Glomerular visceral epithelial cell (primary cell): ENCODE measurements around the gene AP2A2.
"Not testable (repeated sequence)": the region's sequence is repeated elsewhere in the genome, so short reads cannot be mapped to it uniquely, and the experiment has no call there.

ENCODE experiments used
- DNase-seq: peaks from one replicate; pipeline ENCODE4 v3.0.0-alpha.2; 2016; ENCODE audit errors: extremely low spot score

AP2A2 gene

DNA sequence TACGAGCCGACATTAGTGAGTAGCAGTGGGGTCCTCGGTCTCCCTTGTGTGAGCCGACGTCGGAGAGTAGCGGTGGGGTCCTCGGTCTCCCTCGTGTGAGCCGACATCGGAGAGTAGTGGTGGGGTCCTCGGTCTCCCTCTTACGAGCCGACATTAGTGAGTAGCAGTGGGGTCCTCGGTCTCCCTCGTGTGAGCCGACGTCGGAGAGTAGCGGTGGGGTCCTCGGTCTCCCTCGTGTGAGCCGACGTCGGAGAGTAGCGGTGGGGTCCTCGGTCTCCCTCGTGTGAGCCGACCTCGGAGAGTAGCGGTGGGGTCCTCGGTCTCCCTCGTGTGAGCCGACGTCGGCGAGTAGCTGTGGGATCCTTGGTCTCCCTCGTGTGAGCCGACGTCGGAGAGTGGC is 49.7 kb downstream of the AP2A2 start:
- DNase-seq = not testable (repeated sequence)

GRCh38 chr11:975827-976226 is 50.2 kb downstream of the AP2A2 start:
- DNase-seq = no peak

GRCh38 chr11:976431-977160 is 50.9 kb downstream of the AP2A2 start:
- no peak for DNase-seq

- DNase-seq = no peak
These were observed 52.4 kb downstream of the AP2A2 start for GRCh38 chr11:977830-978720.

DNA sequence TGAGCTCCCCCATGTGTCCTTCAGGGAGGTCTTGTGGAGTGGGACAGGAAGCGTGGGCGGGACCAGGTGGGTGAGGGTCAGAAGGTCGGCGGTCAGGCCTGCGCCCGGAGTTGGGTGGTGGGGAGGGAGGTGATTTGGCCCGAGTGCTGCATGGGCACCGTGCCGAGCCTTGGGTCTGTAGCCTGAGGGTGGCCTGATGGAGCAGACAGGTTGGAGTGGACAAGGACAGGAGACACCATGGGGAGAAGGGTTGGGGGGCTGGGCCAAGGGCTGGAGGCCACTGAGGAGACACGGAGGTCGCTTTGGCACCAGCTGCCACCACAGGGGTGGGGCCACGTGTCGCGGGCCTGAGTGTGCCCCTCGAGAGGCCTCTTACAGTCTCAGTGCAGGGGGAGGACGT is 53.1 kb downstream of the AP2A2 start:
- DNase-seq = no peak

GRCh38 chr11:980438-981357 is 55.0 kb downstream of the AP2A2 start:
- no peak for DNase-seq

DNA sequence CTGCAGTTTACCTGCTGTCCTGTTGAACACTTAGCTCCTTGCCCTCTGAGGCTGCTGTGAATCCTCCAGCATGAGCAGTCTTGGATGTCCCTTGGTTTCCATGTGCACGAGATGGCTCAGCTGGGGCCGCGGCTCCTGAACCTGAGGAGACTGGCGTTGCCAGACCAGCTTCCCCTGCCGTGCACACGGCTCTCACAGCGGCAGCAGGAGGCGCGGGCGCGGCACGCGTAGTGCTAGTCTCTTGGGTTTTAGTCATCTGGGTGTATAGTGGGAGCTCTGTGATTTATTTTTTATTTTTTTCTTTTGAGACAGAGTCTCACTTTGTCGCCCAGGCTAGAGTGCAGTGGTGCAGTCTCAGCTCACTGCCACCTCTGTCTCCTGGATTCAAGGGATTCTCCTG is 56.1 kb downstream of the AP2A2 start:
- no peak for DNase-seq

DNA sequence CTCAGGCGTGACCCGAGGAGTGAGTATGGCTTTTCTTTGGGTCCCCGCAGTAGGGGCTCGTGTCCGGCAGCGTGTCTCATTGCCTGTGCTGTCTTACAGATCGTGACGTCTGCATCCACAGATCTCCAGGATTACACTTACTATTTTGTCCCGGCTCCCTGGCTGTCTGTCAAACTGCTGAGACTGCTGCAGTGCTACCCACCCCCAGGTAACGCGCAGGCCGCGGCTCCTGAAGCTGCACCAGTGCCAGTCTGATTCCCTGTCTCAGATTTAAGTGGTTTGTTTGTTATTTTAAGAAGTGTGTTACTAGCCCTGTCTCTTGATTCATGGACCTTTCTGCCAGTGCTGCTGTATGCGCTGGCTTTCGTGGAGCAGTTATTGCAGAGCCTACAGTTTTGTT is 58.9 kb downstream of the AP2A2 start:
- no peak for DNase-seq

DNA sequence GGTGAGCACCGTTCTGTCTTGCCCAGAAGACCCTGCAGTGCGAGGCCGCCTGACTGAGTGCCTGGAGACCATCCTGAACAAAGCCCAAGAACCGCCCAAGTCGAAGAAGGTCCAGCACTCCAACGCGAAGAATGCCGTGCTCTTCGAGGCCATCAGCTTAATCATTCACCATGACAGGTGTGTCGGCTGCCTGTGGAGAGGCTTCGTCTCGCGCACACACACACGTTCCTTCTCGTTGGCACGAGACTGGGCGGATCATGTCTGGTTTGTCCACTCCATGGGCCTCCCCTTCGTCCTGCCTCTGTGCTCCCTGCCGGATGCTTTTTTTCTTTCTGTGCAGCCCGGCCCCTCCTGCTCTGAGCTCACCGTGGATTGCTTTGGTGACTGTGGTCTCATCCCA is 59.7 kb downstream of the AP2A2 start:
- no peak for DNase-seq

DNA sequence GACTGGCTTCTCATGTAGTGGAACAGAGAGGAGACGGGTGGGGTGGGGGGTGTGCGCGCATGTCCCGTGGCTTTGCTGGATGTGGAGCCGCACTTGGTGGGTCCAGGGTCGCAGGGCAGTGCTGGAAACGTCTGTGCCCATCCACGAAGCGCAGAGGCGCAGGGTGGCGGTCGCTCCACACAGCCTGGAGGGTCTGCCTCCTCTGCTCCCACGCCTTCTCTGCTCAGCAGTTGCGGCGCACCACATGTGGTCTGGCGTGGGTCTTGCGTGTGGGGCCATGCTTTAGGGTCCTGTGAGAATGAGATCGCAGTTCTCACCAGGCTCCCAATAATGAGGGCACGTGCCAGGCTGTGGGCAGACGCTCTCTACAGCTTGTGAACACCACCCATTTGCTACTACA is 60.2 kb downstream of the AP2A2 start:
- no peak for DNase-seq

DNA sequence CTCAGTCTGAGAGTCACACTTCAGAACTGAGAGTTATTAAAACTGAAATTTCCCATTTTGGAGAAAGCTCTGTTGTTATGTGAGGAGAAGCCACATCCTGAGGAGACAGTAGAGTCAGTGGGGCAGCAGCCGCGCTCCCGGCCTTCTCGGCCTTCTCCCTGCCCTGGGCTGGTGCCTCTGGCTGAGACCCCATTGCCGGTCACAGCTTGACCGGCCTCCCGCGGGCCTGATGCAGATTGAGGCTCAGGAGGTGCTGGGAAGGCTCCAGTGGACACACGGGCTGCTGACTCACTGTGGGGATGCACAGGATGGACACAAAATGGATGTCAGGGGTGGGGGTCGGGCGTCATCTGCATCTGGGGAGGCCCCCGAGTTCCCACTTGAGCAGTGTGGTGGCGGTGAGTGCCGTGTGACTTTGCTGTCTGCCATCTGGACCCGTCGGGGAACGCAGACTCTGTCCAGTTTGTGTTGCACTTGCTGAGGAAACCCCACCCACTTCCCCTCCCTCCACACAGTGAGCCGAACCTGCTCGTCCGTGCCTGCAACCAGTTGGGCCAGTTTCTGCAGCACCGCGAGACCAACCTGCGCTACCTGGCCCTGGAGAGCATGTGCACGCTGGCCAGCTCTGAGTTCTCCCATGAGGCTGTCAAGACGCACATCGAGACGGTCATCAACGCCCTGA is 60.7 kb downstream of the AP2A2 start:
- DNase-seq = no peak

DNA sequence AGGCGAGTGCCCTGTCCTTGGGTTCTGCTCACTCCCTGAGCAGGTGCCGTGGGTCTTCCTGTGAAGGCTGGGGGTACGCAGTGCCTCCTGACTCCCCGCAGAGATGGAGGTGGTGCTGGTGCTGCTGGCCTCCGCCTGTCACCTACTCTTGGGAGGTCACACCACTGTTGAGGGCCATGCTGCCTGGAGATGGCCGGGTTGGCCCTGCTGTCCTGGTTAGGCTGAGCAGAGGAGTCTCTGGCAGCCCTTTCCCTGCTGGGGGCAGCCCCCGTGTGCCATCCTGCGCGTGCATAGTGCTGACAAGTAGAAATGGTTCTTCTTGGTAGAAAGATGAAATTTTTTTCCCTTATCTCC is 61.3 kb downstream of the AP2A2 start:
- DNase-seq = no peak

DNA sequence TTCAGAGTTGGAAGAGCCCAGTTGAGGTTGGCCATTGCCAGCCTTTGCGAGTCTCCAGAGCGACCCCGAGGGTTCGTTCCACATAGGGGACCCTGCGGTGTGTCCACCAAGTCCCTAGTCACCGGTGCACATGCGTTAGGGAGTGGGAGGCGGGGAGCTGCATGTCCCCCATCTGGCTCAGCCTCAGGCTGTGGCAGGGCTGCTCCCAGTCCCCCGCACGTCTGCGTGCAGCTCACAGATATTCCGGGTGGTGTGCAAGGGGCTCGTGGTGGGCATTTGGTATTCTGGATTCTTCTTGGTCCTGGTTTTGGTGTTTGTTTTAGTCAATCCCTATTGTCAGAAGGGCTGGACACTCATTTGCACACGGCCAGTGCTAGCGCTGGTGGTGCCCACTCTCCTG is 62.0 kb downstream of the AP2A2 start:
- no peak for DNase-seq

DNA sequence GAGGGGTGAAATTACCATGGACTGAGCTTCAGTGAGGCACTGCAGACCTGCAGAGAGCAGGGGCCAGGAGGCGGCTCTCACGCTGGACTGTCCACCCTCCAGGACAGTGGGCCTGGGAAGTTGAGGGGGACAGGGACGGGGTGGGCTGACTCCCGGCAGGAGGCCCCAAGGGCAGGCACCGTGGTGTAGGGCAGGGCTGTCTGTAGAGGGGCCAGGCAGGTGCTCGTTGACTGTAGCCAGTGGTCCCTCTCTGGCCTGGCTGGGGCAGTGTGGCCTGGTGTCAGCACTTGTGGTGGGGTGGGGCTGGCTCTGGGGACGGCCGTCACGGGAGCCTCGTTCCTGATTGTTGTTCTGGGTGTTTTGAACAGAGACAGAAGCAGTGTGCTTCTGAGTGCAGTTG is 64.4 kb downstream of the AP2A2 start:
- no peak for DNase-seq

GRCh38 chr11:991034-991433 is 65.4 kb downstream of the AP2A2 start:
- DNase-seq = no peak

DNA sequence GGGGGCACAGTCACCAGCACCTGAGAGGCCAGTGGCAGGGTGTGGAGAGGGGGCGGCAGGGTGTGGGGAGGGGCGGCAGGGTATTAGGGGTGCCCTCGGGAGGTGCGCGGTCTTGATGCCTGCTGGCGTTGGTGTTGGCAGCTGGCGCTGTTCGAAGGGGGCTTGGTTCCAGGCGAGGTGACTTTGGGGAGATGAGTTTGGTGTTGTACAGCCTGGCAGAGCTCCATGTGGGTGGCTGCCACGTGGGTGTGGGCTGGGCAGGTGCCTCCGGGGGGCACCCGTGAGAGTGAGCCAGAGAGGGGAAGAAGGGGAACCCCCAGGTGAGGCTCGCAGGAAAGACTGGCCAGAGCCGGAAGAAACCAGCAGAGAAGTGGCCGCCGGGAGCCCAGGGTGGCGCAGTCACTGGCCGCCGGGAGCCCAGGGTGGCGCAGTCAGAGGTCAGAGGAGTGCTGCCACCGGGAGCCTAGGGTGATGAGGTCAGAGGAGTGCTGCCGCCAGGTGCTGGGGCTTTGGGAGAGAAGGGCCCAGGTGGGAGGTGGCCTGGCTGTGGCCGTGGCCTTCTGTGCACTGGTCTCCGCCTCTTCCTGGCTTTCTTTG is 66.1 kb downstream of the AP2A2 start:
- no peak for DNase-seq

- DNase-seq = no peak
These were observed 66.9 kb downstream of the AP2A2 start for GRCh38 chr11:992577-992976.

- no peak for DNase-seq
These were observed 68.0 kb downstream of the AP2A2 start for GRCh38 chr11:993632-994167.

DNA sequence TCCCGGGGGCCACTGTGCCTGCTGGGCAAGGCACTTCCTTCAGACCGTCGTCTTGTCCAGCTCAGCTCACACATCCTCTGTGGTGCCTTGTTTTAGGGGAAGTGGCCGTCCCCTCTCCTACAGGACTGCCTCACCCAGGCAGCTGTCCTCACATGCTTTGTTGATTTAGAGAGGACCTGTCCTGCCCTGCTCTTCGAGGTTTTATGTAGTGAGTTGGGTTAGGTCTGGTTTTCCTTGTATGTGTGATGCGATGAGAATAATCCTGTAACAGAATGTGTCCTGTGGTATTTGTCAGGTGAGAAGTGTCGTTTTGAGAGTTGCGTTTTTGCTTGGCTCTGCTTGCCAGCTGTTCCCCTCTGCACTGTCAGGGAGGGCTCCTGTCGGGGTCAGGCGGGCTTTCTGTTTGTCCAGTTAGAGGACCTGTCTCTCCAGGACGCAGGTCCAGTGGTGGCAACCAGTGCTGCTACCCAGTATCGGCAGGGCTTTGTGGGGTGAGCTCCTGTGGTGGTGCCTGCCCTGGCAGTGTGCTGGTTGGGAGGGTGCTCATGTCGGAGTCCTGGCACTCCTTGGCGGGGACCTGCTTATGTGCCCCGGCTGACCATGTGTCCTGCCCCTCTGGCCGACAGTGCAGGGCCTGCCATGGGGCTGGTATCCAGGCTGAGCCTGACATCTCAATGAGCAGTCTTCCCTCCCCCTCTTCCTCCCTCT is 69.5 kb downstream of the AP2A2 start:
- no peak for DNase-seq

- DNase-seq = peak; percentile 67
These were observed 70.2 kb downstream of the AP2A2 start for GRCh38 chr11:995752-996420.
